ENCODE results near the gene MRPL33. TPM values are rescaled to one million over a fixed set of nuclear protein-coding genes. Genes with fewer than 3 reads are reported as not detected.

MRPL33 gene
- total and polyA plus RNA-seq, 2 donors: 135 to 147 TPM

- no peaks in the 10 kb centered on the region for H3K27me3 ChIP-seq (ENCODE audit: control insufficient read depth in 2 of 2, insufficient read depth in 1 of 2, low read length in 1 of 2)
- DNase-seq (ENCODE audit: low read depth in 6 of 9, low spot score in 9 of 9): no peak
- no peak overlapping the region for H3K4me3 ChIP-seq (ENCODE audit: low read length in 2 of 2)
- H3K36me3 ChIP-seq (ENCODE audit: control insufficient read depth in 2 of 2, insufficient read depth in 2 of 2, low read length in 1 of 2): no peaks in the 10 kb centered on the region
- WGBS: 83% methylated on average over 4 of the region's 4 CpGs
- H3K27ac ChIP-seq (ENCODE audit: low read depth in 1 of 2, low read length in 1 of 2): no peak overlapping the region
- no peaks in the 10 kb centered on the region for H3K9me3 ChIP-seq (ENCODE audit: control insufficient read depth in 2 of 2, insufficient read depth in 1 of 2, low read length in 1 of 2)
- peaks cover 0 to 12% of the 10 kb centered on the region in 2 donors for H3K4me1 ChIP-seq (ENCODE audit: control insufficient read depth in 2 of 2, insufficient read depth in 2 of 2, low read length in 2 of 2)
Measured at GRCh38 chr2:27729198-27729597, 42.3 kb upstream of the MRPL33 start.

GRCh38 chr2:27729614-27730013, 41.9 kb upstream of the MRPL33 start:
- H3K9me3 ChIP-seq (ENCODE audit: control insufficient read depth in 2 of 2, insufficient read depth in 1 of 2, low read length in 1 of 2): no peaks in the 10 kb centered on the region
- H3K4me3 ChIP-seq (ENCODE audit: low read length in 2 of 2): no peak overlapping the region
- H3K36me3 ChIP-seq (ENCODE audit: control insufficient read depth in 2 of 2, insufficient read depth in 2 of 2, low read length in 1 of 2): no peaks in the 10 kb centered on the region
- DNase-seq (ENCODE audit: low read depth in 6 of 9, low spot score in 9 of 9): no peak
- no peaks in the 10 kb centered on the region for H3K27me3 ChIP-seq (ENCODE audit: control insufficient read depth in 2 of 2, insufficient read depth in 1 of 2, low read length in 1 of 2)
- no peak overlapping the region for H3K27ac ChIP-seq (ENCODE audit: low read depth in 1 of 2, low read length in 1 of 2)
- 98% methylated on average over 4 of the region's 4 CpGs for WGBS
- peaks cover 0 to 12% of the 10 kb centered on the region in 2 donors for H3K4me1 ChIP-seq (ENCODE audit: control insufficient read depth in 2 of 2, insufficient read depth in 2 of 2, low read length in 2 of 2)

GRCh38 chr2:27730261-27730662, 41.3 kb upstream of the MRPL33 start:
- Histone ChIP-seq H3K27me3 (ENCODE audit: control insufficient read depth in 2 of 2, insufficient read depth in 1 of 2, low read length in 1 of 2) (peaks cover 0 to 3% of the 10 kb centered on the region in 2 donors), H3K9me3 (ENCODE audit: control insufficient read depth in 2 of 2, insufficient read depth in 1 of 2, low read length in 1 of 2) (no peaks in the 10 kb centered on the region), H3K27ac (ENCODE audit: low read depth in 1 of 2, low read length in 1 of 2) (no peak overlapping the region), H3K4me1 (ENCODE audit: control insufficient read depth in 2 of 2, insufficient read depth in 2 of 2, low read length in 2 of 2) (peaks cover 0 to 15% of the 10 kb centered on the region in 2 donors), H3K36me3 (ENCODE audit: control insufficient read depth in 2 of 2, insufficient read depth in 2 of 2, low read length in 1 of 2) (no peaks in the 10 kb centered on the region), H3K4me3 (ENCODE audit: low read length in 2 of 2) (no peak overlapping the region)
- DNase-seq (ENCODE audit: low read depth in 6 of 9, low spot score in 9 of 9): no peak
- 96% methylated on average over 3 of the region's 3 CpGs for WGBS

DNA sequence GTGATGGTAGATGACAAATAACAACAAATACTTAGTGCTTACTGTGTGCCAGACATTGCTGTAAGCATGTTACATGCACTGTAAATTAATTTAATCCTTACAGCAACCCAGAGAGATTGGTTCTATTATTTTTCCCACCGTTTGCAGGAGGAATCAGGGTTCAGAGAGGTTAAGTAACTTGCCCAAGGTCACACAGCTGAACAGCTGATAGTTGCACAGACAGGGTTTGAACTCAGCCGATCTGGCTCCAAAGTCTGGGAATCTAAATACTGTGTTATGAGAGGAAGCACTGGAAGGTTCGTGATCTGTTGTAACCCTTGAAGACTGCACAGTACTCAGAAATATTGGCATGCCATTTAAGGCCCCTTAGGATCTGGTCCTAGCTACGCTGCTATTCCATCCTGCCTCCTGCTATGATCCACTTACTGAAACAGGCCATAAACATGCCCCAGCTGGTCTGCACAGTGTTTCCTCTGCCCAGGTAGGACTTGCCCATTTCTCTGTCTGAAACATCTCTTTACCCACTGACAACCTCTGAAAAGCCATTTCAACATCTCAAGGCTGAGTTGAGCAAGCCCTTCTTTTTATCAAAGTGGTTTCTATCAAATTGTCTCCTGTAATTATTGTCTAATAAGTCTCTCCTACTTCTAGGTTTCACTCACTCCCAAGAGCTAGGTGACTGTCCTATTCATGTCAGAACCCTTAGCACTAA, 40.4 kb upstream of the MRPL33 start:
- H3K36me3 ChIP-seq (ENCODE audit: control insufficient read depth in 2 of 2, insufficient read depth in 2 of 2, low read length in 1 of 2): no peaks in the 10 kb centered on the region
- H3K27me3 ChIP-seq (ENCODE audit: control insufficient read depth in 2 of 2, insufficient read depth in 1 of 2, low read length in 1 of 2): peaks cover 0 to 5% of the 10 kb centered on the region in 2 donors
- H3K4me1 ChIP-seq (ENCODE audit: control insufficient read depth in 2 of 2, insufficient read depth in 2 of 2, low read length in 2 of 2): peaks cover 2 to 22% of the 10 kb centered on the region in 2 donors
- 92% methylated on average over 4 of the region's 4 CpGs for WGBS
- H3K9me3 ChIP-seq (ENCODE audit: control insufficient read depth in 2 of 2, insufficient read depth in 1 of 2, low read length in 1 of 2): no peaks in the 10 kb centered on the region
- H3K27ac ChIP-seq (ENCODE audit: low read depth in 1 of 2, low read length in 1 of 2): no peak overlapping the region
- no peak overlapping the region for H3K4me3 ChIP-seq (ENCODE audit: low read length in 2 of 2)
- no peak for DNase-seq (ENCODE audit: low read depth in 6 of 9, low spot score in 9 of 9)

DNA sequence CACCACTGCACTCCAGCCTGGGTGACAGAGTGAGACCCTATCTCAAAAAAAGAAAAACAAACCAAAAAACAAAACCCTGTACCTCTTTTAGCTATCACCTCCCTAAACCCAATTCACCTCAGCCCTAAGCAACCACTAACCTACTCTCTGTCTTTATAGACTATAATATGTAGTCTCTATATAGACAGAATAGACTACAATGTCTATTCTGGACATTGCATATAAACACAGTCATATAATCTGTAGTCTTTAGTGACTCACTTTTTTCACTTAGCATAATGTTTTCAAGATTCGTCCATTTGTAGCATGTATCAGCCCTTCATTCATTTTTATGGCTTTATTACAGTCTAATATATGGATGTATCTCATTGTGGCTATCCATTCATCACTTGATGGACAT, 37.2 kb upstream of the MRPL33 start:
- Histone ChIP-seq H3K9me3 (ENCODE audit: control insufficient read depth in 2 of 2, insufficient read depth in 1 of 2, low read length in 1 of 2) (no peaks in the 10 kb centered on the region), H3K27me3 (ENCODE audit: control insufficient read depth in 2 of 2, insufficient read depth in 1 of 2, low read length in 1 of 2) (peaks cover 0 to 6% of the 10 kb centered on the region in 2 donors), H3K36me3 (ENCODE audit: control insufficient read depth in 2 of 2, insufficient read depth in 2 of 2, low read length in 1 of 2) (no peaks in the 10 kb centered on the region), H3K27ac (ENCODE audit: low read depth in 1 of 2, low read length in 1 of 2) (no peak overlapping the region), H3K4me1 (ENCODE audit: control insufficient read depth in 2 of 2, insufficient read depth in 2 of 2, low read length in 2 of 2) (peaks cover 3 to 15% of the 10 kb centered on the region in 2 donors), H3K4me3 (ENCODE audit: low read length in 2 of 2) (no peak overlapping the region)
- no peak for DNase-seq (ENCODE audit: low read depth in 6 of 9, low spot score in 9 of 9)
- WGBS: 98% methylated on average over 1 of the region's 1 CpG

DNA sequence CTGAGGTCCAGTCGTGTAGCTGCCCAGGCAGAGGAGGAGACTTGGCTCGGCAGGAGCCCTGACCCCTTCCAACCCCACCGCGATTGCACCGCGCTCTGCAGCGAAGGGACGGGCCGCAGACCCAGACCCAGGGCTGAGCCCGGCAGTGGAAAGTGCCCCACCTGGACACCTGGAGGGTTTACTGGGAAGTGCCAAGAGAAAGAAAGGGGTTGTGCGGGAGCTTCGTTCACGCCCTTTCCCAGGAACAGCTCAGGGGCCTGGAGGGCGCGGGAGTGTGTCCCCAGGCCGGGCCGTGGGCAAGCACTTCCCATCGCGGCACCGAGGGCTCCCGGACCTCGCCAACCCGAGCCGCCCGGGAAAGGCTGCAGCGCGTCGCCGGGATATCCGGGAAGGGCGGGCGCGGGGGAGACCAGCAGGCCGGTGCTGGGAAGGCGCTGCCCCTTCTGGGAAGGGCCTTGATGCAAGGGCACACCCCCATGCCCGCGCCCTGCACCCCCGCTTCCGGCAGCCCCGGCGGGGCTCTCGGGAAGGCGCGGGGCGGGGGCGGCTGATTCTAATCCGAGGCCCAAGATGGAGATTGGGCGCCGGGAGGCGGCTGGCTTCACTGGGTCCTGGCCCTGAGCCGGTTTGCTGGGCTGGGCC, 36.1 kb upstream of the MRPL33 start:
- H3K27ac ChIP-seq (ENCODE audit: low read depth in 1 of 2, low read length in 1 of 2): peak overlapping the region; percentile 37 to 71
- peaks cover 3 to 13% of the 10 kb centered on the region in 2 donors for H3K4me1 ChIP-seq (ENCODE audit: control insufficient read depth in 2 of 2, insufficient read depth in 2 of 2, low read length in 2 of 2)
- H3K36me3 ChIP-seq (ENCODE audit: control insufficient read depth in 2 of 2, insufficient read depth in 2 of 2, low read length in 1 of 2): no peaks in the 10 kb centered on the region
- peak overlapping the region; percentile 45 to 47 for H3K4me3 ChIP-seq (ENCODE audit: low read length in 2 of 2)
- peak in 5 of 9 donors; percentile 41 to 74 (median 52) for DNase-seq (ENCODE audit: low read depth in 6 of 9, low spot score in 9 of 9)
- 9% methylated on average over 51 of the region's 51 CpGs for WGBS
- peaks cover 0 to 6% of the 10 kb centered on the region in 2 donors for H3K27me3 ChIP-seq (ENCODE audit: control insufficient read depth in 2 of 2, insufficient read depth in 1 of 2, low read length in 1 of 2)
- no peaks in the 10 kb centered on the region for H3K9me3 ChIP-seq (ENCODE audit: control insufficient read depth in 2 of 2, insufficient read depth in 1 of 2, low read length in 1 of 2)

DNA sequence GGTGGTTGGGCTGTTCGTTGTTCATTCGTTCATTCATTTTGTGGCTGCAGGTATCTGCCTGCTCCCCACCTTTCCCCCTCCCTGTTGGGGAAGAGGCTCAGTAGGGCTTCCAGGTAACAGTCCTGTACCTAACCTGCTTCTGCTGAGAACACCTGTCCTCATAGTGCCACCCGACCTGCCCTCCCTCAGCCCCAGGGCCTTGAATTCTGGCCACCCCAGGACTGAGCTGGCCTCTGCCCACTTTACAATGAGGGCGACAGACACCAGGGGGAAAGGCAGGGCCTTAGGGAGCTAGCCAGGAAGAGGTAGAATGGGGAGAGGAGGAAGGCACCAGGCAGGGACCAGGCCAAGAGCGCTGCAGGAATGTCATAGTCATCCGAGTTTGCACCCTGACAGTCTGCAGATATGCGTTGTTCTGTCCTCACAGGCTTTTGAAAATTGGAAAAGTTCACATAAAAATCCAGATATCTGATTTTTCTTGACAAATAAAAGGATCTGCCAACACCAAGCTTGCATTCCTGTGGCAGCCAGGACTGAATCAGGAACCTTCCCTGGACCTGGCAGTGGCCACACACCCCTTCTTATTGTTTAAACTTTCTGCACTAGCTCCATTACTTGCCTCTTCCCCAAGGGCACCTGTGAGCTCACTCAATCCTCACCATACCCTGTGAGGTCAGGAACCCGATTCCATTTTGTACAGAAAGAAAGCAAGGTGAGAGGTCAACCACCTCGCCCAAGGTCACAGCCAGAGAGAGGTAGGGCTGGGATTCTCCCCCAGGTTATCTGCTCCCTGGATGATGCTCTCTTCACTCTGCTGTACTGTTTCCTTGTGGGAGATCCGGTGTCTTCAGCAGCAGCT, 35.3 kb upstream of the MRPL33 start:
- peak overlapping the region in 1 of 2 donors; percentile 45 for H3K4me3 ChIP-seq (ENCODE audit: low read length in 2 of 2)
- peak overlapping the region in 1 of 2 donors; percentile 6 for H3K27ac ChIP-seq (ENCODE audit: low read depth in 1 of 2, low read length in 1 of 2)
- H3K9me3 ChIP-seq (ENCODE audit: control insufficient read depth in 2 of 2, insufficient read depth in 1 of 2, low read length in 1 of 2): no peaks in the 10 kb centered on the region
- peaks cover 0 to 6% of the 10 kb centered on the region in 2 donors for H3K27me3 ChIP-seq (ENCODE audit: control insufficient read depth in 2 of 2, insufficient read depth in 1 of 2, low read length in 1 of 2)
- DNase-seq (ENCODE audit: low read depth in 6 of 9, low spot score in 9 of 9): no peak
- WGBS: 93% methylated on average over 10 of the region's 10 CpGs
- H3K36me3 ChIP-seq (ENCODE audit: control insufficient read depth in 2 of 2, insufficient read depth in 2 of 2, low read length in 1 of 2): no peaks in the 10 kb centered on the region
- peaks cover 3 to 13% of the 10 kb centered on the region in 2 donors for H3K4me1 ChIP-seq (ENCODE audit: control insufficient read depth in 2 of 2, insufficient read depth in 2 of 2, low read length in 2 of 2)

GRCh38 chr2:27736890-27737204, 34.7 kb upstream of the MRPL33 start:
- Histone ChIP-seq H3K36me3 (ENCODE audit: control insufficient read depth in 2 of 2, insufficient read depth in 2 of 2, low read length in 1 of 2) (no peaks in the 10 kb centered on the region), H3K27me3 (ENCODE audit: control insufficient read depth in 2 of 2, insufficient read depth in 1 of 2, low read length in 1 of 2) (peaks cover 0 to 6% of the 10 kb centered on the region in 2 donors), H3K4me3 (ENCODE audit: low read length in 2 of 2) (no peak overlapping the region), H3K4me1 (ENCODE audit: control insufficient read depth in 2 of 2, insufficient read depth in 2 of 2, low read length in 2 of 2) (peaks cover 3 to 13% of the 10 kb centered on the region in 2 donors), H3K27ac (ENCODE audit: low read depth in 1 of 2, low read length in 1 of 2) (no peak overlapping the region), H3K9me3 (ENCODE audit: control insufficient read depth in 2 of 2, insufficient read depth in 1 of 2, low read length in 1 of 2) (no peaks in the 10 kb centered on the region)
- no peak for DNase-seq (ENCODE audit: low read depth in 6 of 9, low spot score in 9 of 9)
- 97% methylated on average over 6 of the region's 6 CpGs for WGBS

All from thymus (tissue), 11 donors.